Ovary (tissue), 9 donors: ENCODE measurements around the gene B4GAT1. TPM values are rescaled to one million over a fixed set of nuclear protein-coding genes. Genes with fewer than 3 reads are reported as not detected.

Experiments
- DNase-seq, 5 donors: peaks; one replicate each; pipeline ENCODE4 v3.0.0-alpha.2; 2019 to 2020
- H3K27ac ChIP-seq, 2 donors: fragments of 200-600 bp; one replicate each; pipeline versions ENCODE4 v1.5.1 to v1.8.0; 2019 to 2022
- H3K27me3 ChIP-seq: fragments of 200-600 bp; one replicate; pipeline ENCODE4 v1.8.0; 2022
- H3K36me3 ChIP-seq: fragments of 200-600 bp; sonication (generic); one replicate; pipeline ENCODE4 v1.5.1; 2019
- H3K4me1 ChIP-seq: one replicate; pipeline ENCODE4 v1.8.1; 2013; ENCODE audit warnings: mild to moderate bottlenecking, moderate library complexity; ENCODE audit not compliant: insufficient read depth
- H3K4me3 ChIP-seq: fragments of 200-600 bp; sonication (generic); one replicate; pipeline ENCODE4 v1.5.1; 2017
- H3K9me3 ChIP-seq, 2 donors: fragments of 200-600 bp in 1 of 2; sonication (generic) in 1 of 2; one replicate each; pipeline versions ENCODE4 v1.5.1 to v1.8.1; 2013 to 2019; ENCODE audit warnings: mild to moderate bottlenecking in 1 of 2, moderate library complexity in 1 of 2
- CTCF ChIP-seq, 3 donors: fragments of 450-650 bp in 2 of 3; fragments of 200-600 bp in 1 of 3; IDR thresholded peaks; one replicate each; pipeline versions ENCODE4 v1.5.1 to v1.8.0; 2016 to 2022; ENCODE audit warnings: antibody characterized with exemption in 3 of 3, mild to moderate bottlenecking in 1 of 3
- EP300 ChIP-seq: sonication (generic); formaldehyde crosslinking; IDR thresholded peaks from one replicate; pipeline ENCODE4 v1.6.1; 2017; ENCODE audit warnings: antibody characterized with exemption
- POLR2A ChIP-seq: fragments of 450-650 bp; IDR thresholded peaks from one replicate; pipeline ENCODE4 v1.6.1; 2017; ENCODE audit warnings: antibody characterized with exemption, mild to moderate bottlenecking, moderate library complexity
- WGBS, 3 donors: extraction: QIAGEN DNeasy Blood & Tissue Kit in 1 of 3; methylation state at CpG; one replicate each; pipeline versions ENCODE4 v1.1.5 to v1.1.7; 2013 to 2017; 5-methylcytosine and 5-hydroxymethylcytosine counted together
- intact Hi-C, 4 donors: fragments of 100-400 bp; cut with DNase I; formaldehyde crosslinking; loops; one replicate each; pipeline versions ENCODE4 v1.11.0 to v1.15.1; 2022 to 2023
- polyA plus RNA-seq, 2 donors: library from polyadenylated mRNA; stranded (reverse); fragments of 200-250 nt in 1 of 2; fragments of 350-450 nt in 1 of 2; fragmentation: Illumina TruSeq in 1 of 2; extraction: RNeasy Lipid Tissue Mini Kit (QIAGEN cat#74804) in 1 of 2; gene quantifications; one replicate each; pipeline ENCODE4 v1.2.3, GENCODE V29; 2013 to 2014
- total RNA-seq, 7 donors: library from RNA; depleted of rRNA in 2 of 7; stranded (reverse); fragments of >200 nt in 2 of 7; fragmentation: NEBNext Ultra II Directional in 3 of 7; extraction: Animal tissue kit (Norgen Biotek cat#: 25700) in 3 of 7; gene quantifications; one replicate each; pipeline versions ENCODE4 v1.1.0 to v1.2.4, GENCODE V29; 2016 to 2023
- donor health status: DM: no; HTN: no; CAD: no; lungs with moderate emphysema.
- donor health status: DM: no; HTN: no; CAD: no.
- donor health status: Bipolar disorder and iron deficiency.
- donor health status: DM: yes; HTN: yes; CAD: no.
- donor health status: DM: no; HTN: no; CAD: no.
- donor health status: DM: yes; HTN: yes; CAD: no.

Gene B4GAT1
- total and polyA plus RNA-seq, 9 donors: 30.7 to 54.2 (median 39.9) TPM

GRCh38 chr11:66363805-66364535, 16.5 kb upstream of the B4GAT1 start:
- Histone ChIP-seq H3K27me3 (no peaks in the 10 kb centered on the region), H3K27ac (no peak overlapping the region), H3K4me1 (no peaks in the 10 kb centered on the region), H3K9me3 (no peaks in the 10 kb centered on the region), H3K4me3 (no peak overlapping the region), H3K36me3 (no peaks in the 10 kb centered on the region)
- intact Hi-C loops: no loop called here
- WGBS, 3 donors: 68 to 73% (median 71%) methylated on average over 15 of the region's 15 CpGs
- DNase-seq: peak in 1 of 5 donors; percentile 43
- TF ChIP-seq POLR2A: no peak
- TF ChIP-seq CTCF (IDR thresholded peaks at IDR 0.05): no peak
- no peak for TF ChIP-seq EP300

GRCh38 chr11:66363187-66363601, 15.8 kb upstream of the B4GAT1 start:
- 78 to 91% (median 84%) methylated on average over 14 of the region's 14 CpGs for WGBS, 3 donors
- no peak overlapping the region for H3K4me3 ChIP-seq
- H3K27ac ChIP-seq: no peak overlapping the region
- no peaks in the 10 kb centered on the region for H3K9me3 ChIP-seq
- H3K27me3 ChIP-seq: no peaks in the 10 kb centered on the region
- intact Hi-C loops: no loop called here
- peak in 1 of 5 donors; percentile 25 for DNase-seq
- H3K36me3 ChIP-seq: no peaks in the 10 kb centered on the region
- no peak for TF ChIP-seq POLR2A
- no peak for TF ChIP-seq EP300
- TF ChIP-seq CTCF (IDR thresholded peaks at IDR 0.05): no peak
- H3K4me1 ChIP-seq: no peaks in the 10 kb centered on the region

- intact Hi-C loops: no loop called here
- no peaks in the 10 kb centered on the region for H3K36me3 ChIP-seq
- H3K4me3 ChIP-seq: no peak overlapping the region
- 78 to 83% (median 82%) methylated on average over 9 of the region's 9 CpGs for WGBS, 3 donors
- TF ChIP-seq CTCF (IDR thresholded peaks at IDR 0.05): no peak
- no peak for TF ChIP-seq EP300
- TF ChIP-seq POLR2A: no peak
- H3K9me3 ChIP-seq: no peaks in the 10 kb centered on the region
- no peaks in the 10 kb centered on the region for H3K4me1 ChIP-seq
- no peaks in the 10 kb centered on the region for H3K27me3 ChIP-seq
- H3K27ac ChIP-seq: no peak overlapping the region
- DNase-seq: peak in 1 of 5 donors; percentile 17
Observed at GRCh38 chr11:66362481-66363147, 15.2 kb upstream of the B4GAT1 start.

- peak in 1 of 5 donors; percentile 15 for DNase-seq
- Histone ChIP-seq H3K9me3 (no peaks in the 10 kb centered on the region), H3K27me3 (no peaks in the 10 kb centered on the region), H3K4me1 (no peaks in the 10 kb centered on the region), H3K27ac (no peak overlapping the region), H3K4me3 (no peak overlapping the region), H3K36me3 (no peaks in the 10 kb centered on the region)
- intact Hi-C loops: no loop called here
- 61 to 66% (median 62%) methylated on average over 6 of the region's 6 CpGs for WGBS, 3 donors
- TF ChIP-seq POLR2A: no peak
- TF ChIP-seq CTCF (IDR thresholded peaks at IDR 0.05): no peak
- no peak for TF ChIP-seq EP300
Observed at GRCh38 chr11:66361502-66361941, 14.1 kb upstream of the B4GAT1 start.
